A549 (cell line): ENCODE data around the gene REXO5. TPM values are rescaled to one million over a fixed set of nuclear protein-coding genes. Genes with fewer than 3 reads are reported as not detected.

Experiments used
- ATAC-seq, 2 experiments: fragments of 200-7000 bp in 1 of 2; fragments of >200 bp in 1 of 2; cut with Nextera tagmentation in 1 of 2; cut with Tn5 transposase in 1 of 2; 3 replicates each; pipeline versions ENCODE4 v1.8.0 to v1.9.1; 2018 to 2020; ENCODE audit warnings: mild to moderate bottlenecking in 1 of 2, moderate library complexity in 1 of 2
- CTCF ChIA-PET: fragments of 300-600 bp; sonication (Branson Sonifier 250); formaldehyde crosslinking; extraction: SDS; loops from one replicate; lab custom pipeline; 2021; ENCODE audit warnings: antibody characterized with exemption, inconsistent platforms; lab: Yijun Ruan, JAX
- POLR2A ChIA-PET: fragments of 350-600 bp; formaldehyde crosslinking; extraction: SDS; loops from one replicate; lab custom pipeline; 2021; ENCODE audit warnings: antibody characterized with exemption, inconsistent platforms; lab: Yijun Ruan, JAX
- DNase-seq, 2 experiments: peaks; one replicate each; pipeline versions ENCODE4 v3.0.0 to v3.0.0-alpha.2; 2011 to 2016; ENCODE audit warnings: low read depth in 1 of 2, low spot score in 1 of 2
- FAIRE-seq: peaks from 2 replicates; lab custom pipeline; 2011; peaks lifted over from hg19 to GRCh38; lab: Jason Lieb, UNC
- H3K27ac ChIP-seq, 2 experiments: fragments of >200 bp; sonication (Bioruptor Twin); formaldehyde crosslinking; 3 replicates each; pipeline ENCODE4 v1.5.1; 2016 to 2017
- H3K4me1 ChIP-seq: fragments of >200 bp; sonication (Bioruptor Twin); formaldehyde crosslinking; 3 replicates; pipeline ENCODE4 v1.6.1; 2016
- H3K4me2 ChIP-seq: fragments of >200 bp; sonication (Bioruptor Twin); formaldehyde crosslinking; 3 replicates; pipeline ENCODE4 v1.6.1; 2016
- H3K4me3 ChIP-seq: fragments of >200 bp; sonication (Bioruptor Twin); formaldehyde crosslinking; 3 replicates; pipeline ENCODE4 v1.5.1; 2016
- H3K9me3 ChIP-seq: fragments of >200 bp; sonication (Bioruptor Twin); formaldehyde crosslinking; 3 replicates; pipeline ENCODE4 v1.6.1; 2016
- BCL3 ChIP-seq: fragments of >200 bp; sonication (Bioruptor Twin); formaldehyde crosslinking; IDR thresholded peaks from 3 replicates; pipeline ENCODE4 v1.6.1; 2016
- BHLHE40 ChIP-seq: IDR thresholded peaks from 2 replicates; pipeline ENCODE4 v1.6.1; 2012; ENCODE audit warnings: low read depth, low read length, inconsistent platforms
- CTCF ChIP-seq: fragments of >200 bp; sonication (Bioruptor Twin); formaldehyde crosslinking; IDR thresholded peaks from 3 replicates; pipeline ENCODE4 v1.5.1; 2016
- ESRRA ChIP-seq: fragments of 150-350 bp; IDR thresholded peaks from 2 replicates; pipeline ENCODE4 v1.6.1; 2014; ENCODE audit warnings: mild to moderate bottlenecking, low read length, borderline replicate concordance
- FOSB ChIP-seq: fragments of 250-450 bp; sonication (Bioruptor Pico); IDR thresholded peaks from 2 replicates; pipeline ENCODE4 v1.5.0; 2020; ENCODE audit warnings: mild to moderate bottlenecking, moderate library complexity
- HOXA7 ChIP-seq: fragments of 250-450 bp; sonication (Bioruptor Pico); IDR thresholded peaks from 2 replicates; pipeline ENCODE4 v1.5.0; 2020; ENCODE audit warnings: mild to moderate bottlenecking, moderate library complexity
- JUNB ChIP-seq: fragments of >200 bp; sonication (Bioruptor Twin); formaldehyde crosslinking; IDR thresholded peaks from 2 replicates; pipeline ENCODE4 v1.6.1; 2016
- MAFK ChIP-seq: fragments of 450-650 bp; IDR thresholded peaks from 2 replicates; pipeline ENCODE4 v1.6.1; 2014; ENCODE audit not compliant: partially characterized antibody
- MYC ChIP-seq: IDR thresholded peaks from 2 replicates; pipeline ENCODE4 v1.6.1; 2012; ENCODE audit warnings: mild to moderate bottlenecking, inconsistent platforms, low read length, improper control_type of control experiment, borderline replicate concordance
- NFE2L2 ChIP-seq: fragments of 150-350 bp; conservative IDR thresholded peaks from 2 replicates; pipeline ENCODE4 v1.6.1; 2014; ENCODE audit warnings: low read length
- PBX3 ChIP-seq: IDR thresholded peaks from 2 replicates; pipeline ENCODE4 v1.6.1; 2012
- PHF8 ChIP-seq: fragments of 200-600 bp; sonication (generic); IDR thresholded peaks from 2 replicates; pipeline ENCODE4 v1.6.1; 2016; ENCODE audit warnings: low read depth, mild to moderate bottlenecking, antibody characterized with exemption, moderate library complexity, borderline replicate concordance
- TP53 ChIP-seq: fragments of 250-450 bp; sonication (Bioruptor Pico); IDR thresholded peaks from 2 replicates; pipeline ENCODE4 v1.5.0; 2021; ENCODE audit warnings: mild to moderate bottlenecking, moderate library complexity
- WGBS: methylation state at CpG from one replicate; pipeline ENCODE4 v1.1.6; 2017; ENCODE audit errors: missing lambda C conversion rate; 5-methylcytosine and 5-hydroxymethylcytosine counted together
- polyA plus RNA-seq, 4 experiments: library from polyadenylated mRNA; depleted of rRNA in 3 of 4; stranded (reverse); fragments of >200 nt; fragmentation: RNase III in 1 of 4; extraction: RNeasy Plus Mini Kit Qiagen cat#74134 plus additional on column Dnase treatment in 1 of 4; gene quantifications; 2 replicates in 3 of 4; 3 replicates in 1 of 4; pipeline ENCODE4 v1.2.3, GENCODE V29; 2011 to 2017

The REXO5 gene
- polyA plus RNA-seq, 2 of the 4 experiments (the other 2 are of a cell fraction) = 4.0 to 5.1 TPM

GRCh38 chr16:20821682-20822081 is 15.4 kb downstream of the REXO5 start (continued):
- TF ChIP-seq CTCF = no peak
- TF ChIP-seq MYC = no peak
- no peak for TF ChIP-seq PBX3
- no peak for TF ChIP-seq JUNB
- TF ChIP-seq PHF8 = no peak
- TF ChIP-seq, all 56 proteins: peak for 0

- Histone ChIP-seq H3K9me3 (no peaks in the 10 kb centered on the region), H3K4me1 (no peaks in the 10 kb centered on the region), H3K4me3 (no peak overlapping the region), H3K27ac (no peak overlapping the region), H3K4me2 (no peak overlapping the region)
- CTCF ChIA-PET = no interaction called here
- DNase-seq (no peak), FAIRE-seq (no peak), ATAC-seq (no peak)
- POLR2A ChIA-PET = no interaction called here
- TF ChIP-seq TP53 (CRISPR knock-in tag) = no peak
- no peak for TF ChIP-seq JUNB
- no peak for TF ChIP-seq BHLHE40
- TF ChIP-seq ESRRA = no peak
- WGBS = 92% methylated on average over 3 of the region's 3 CpGs
Measured at GRCh38 chr16:20822521-20823325, 16.4 kb downstream of the REXO5 start.

GRCh38 chr16:20826039-20826566 is 19.8 kb downstream of the REXO5 start:
- peak; percentile 56 for FAIRE-seq

GRCh38 chr16:20829536-20829935 is 23.2 kb downstream of the REXO5 start:
- ChIA-PET CTCF (no interaction called here), POLR2A (no interaction called here)
- Histone ChIP-seq H3K4me1 (no peaks in the 10 kb centered on the region), H3K27ac (no peak overlapping the region), H3K4me3 (no peak overlapping the region), H3K4me2 (no peak overlapping the region), H3K9me3 (no peaks in the 10 kb centered on the region)
- no peak for FAIRE-seq
- 56% methylated on average over 1 of the region's 1 CpG for WGBS
- ATAC-seq = no peak
- TF ChIP-seq BCL3 (no peak), FOSB (CRISPR knock-in tag) (no peak)
- DNase-seq = no peak

More at GRCh38 chr16:20826039-20826566, 19.8 kb downstream of the REXO5 start:
- Histone ChIP-seq H3K4me3 (no peak overlapping the region), H3K4me2 (no peak overlapping the region), H3K4me1 (no peaks in the 10 kb centered on the region), H3K27ac (no peak overlapping the region), H3K9me3 (no peaks in the 10 kb centered on the region)
- DNase-seq (no peak), ATAC-seq (no peak)
- ChIA-PET POLR2A (no interaction called here), CTCF (interaction anchor here (0.7 to 2.0 kb wide), 3 partner anchors 22 to 25 kb away, joined by 3 to 7 read pairs (median 3); no protein-coding TSS in a partner anchor)
- TF ChIP-seq HOXA7 (CRISPR knock-in tag) (no peak), PHF8 (no peak), NFE2L2 (peak; percentile 87), MAFK (peak; percentile 79)
- WGBS = 77% methylated on average over 3 of the region's 3 CpGs
